ENCODE data around the gene LARP4B.

GRCh38 chr10:802506-802905 is 129.0 kb downstream of the LARP4B start:
- TF ChIP-seq, protein P1, sequence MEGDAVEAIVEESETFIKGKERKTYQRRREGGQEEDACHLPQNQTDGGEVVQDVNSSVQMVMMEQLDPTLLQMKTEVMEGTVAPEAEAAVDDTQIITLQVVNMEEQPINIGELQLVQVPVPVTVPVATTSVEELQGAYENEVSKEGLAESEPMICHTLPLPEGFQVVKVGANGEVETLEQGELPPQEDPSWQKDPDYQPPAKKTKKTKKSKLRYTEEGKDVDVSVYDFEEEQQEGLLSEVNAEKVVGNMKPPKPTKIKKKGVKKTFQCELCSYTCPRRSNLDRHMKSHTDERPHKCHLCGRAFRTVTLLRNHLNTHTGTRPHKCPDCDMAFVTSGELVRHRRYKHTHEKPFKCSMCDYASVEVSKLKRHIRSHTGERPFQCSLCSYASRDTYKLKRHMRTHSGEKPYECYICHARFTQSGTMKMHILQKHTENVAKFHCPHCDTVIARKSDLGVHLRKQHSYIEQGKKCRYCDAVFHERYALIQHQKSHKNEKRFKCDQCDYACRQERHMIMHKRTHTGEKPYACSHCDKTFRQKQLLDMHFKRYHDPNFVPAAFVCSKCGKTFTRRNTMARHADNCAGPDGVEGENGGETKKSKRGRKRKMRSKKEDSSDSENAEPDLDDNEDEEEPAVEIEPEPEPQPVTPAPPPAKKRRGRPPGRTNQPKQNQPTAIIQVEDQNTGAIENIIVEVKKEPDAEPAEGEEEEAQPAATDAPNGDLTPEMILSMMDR (IDR thresholded peaks at IDR 0.05): no peak
- TF ChIP-seq POLR2A (IDR thresholded peaks at IDR 0.05): no peak
